ENCODE data around the gene ZMYND15.
A peak's percentile ranks its signal among the peaks of the same experiment; 100 is the strongest.

ZMYND15 gene

GRCh38 chr17:4735876-4736651 is 3.6 kb upstream of the ZMYND15 start:
- DNase-seq, result no peak
- Histone ChIP-seq H3K9me3 (ENCODE audit: severe bottlenecking) (no peaks in the 10 kb centered on the region), H3K4me3 (ENCODE audit: low read depth, low read length) (no peak overlapping the region), H3K27me3 (ENCODE audit: insufficient read depth, low read depth, severe bottlenecking) (peaks cover 16% of the 10 kb centered on the region), H3K36me3 (0 out of 2 replicates have a peak, but pooled peaks cover 3% of the 10 kb centered on the region), H3K27ac (no peak overlapping the region)
- no peak for TF ChIP-seq CTCF (IDR thresholded peaks at IDR 0.05; ENCODE audit: low read depth, low read length)

DNA sequence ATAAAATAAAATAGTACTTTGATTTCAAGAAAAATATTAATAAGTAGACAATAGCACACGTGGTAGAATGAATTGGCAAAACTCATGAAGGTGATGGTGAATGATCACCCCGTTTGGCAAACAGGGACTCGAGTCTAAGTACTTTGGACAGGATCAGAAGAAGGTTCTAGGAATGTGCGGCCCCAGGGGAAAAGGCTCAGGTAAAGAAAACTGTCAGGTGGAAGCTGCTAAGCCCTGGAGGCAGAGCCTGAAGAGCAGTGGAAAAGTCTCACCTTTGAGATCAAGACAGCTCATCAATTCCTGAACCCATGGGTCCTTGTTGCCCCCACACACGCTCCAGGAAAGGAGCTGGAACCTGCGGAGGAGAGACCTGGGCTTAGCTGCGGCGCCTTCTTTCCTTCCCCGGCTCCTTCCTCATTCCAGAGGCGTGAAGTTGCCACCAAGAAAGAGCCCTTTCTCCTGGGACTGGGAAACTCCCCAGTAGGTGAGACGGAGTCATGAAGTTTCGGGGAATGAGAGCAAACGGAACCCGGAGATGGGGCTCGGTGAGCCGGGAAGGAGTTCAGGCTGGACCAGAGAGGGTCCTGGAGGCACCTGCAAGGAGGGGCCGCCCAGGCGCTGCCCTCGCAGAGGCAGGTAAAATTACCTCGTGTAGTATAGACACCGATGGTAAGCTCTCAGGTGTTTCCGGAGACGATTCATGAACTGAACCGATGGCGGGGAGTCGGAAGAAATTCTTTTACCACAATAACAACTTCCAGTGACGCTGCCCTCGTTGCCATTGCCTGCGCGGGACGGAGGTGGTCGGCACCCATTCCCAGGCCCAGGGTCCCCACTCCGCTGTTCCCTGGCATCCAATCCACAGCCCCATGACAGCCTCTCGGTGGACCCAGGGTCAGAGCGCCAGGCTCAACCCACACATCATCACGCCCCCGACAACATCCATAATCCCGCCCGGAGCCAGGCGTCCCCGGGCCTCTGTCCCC is 1.2 kb upstream of the ZMYND15 start:
- Histone ChIP-seq H3K27me3 (ENCODE audit: insufficient read depth, low read depth, severe bottlenecking) (peaks cover 16% of the 10 kb centered on the region), H3K36me3 (0 out of 2 replicates have a peak, but pooled peaks cover 3% of the 10 kb centered on the region), H3K9me3 (ENCODE audit: severe bottlenecking) (no peaks in the 10 kb centered on the region), H3K27ac (no peak overlapping the region), H3K4me3 (ENCODE audit: low read depth, low read length) (peak overlapping the region; percentile 68)
- DNase-seq, result no peak
- TF ChIP-seq CTCF (IDR thresholded peaks at IDR 0.05; ENCODE audit: low read depth, low read length), result no peak

- no peak for DNase-seq
- Histone ChIP-seq H3K27ac (no peak overlapping the region), H3K27me3 (ENCODE audit: insufficient read depth, low read depth, severe bottlenecking) (peaks cover 16% of the 10 kb centered on the region), H3K9me3 (ENCODE audit: severe bottlenecking) (no peaks in the 10 kb centered on the region), H3K36me3 (no peaks in the 10 kb centered on the region), H3K4me3 (ENCODE audit: low read depth, low read length) (peak overlapping the region; percentile 68)
- TF ChIP-seq CTCF (IDR thresholded peaks at IDR 0.05; ENCODE audit: low read depth, low read length), result no peak
Observed at GRCh38 chr17:4740025-4740351, 355 bp downstream of the ZMYND15 start.

DNA sequence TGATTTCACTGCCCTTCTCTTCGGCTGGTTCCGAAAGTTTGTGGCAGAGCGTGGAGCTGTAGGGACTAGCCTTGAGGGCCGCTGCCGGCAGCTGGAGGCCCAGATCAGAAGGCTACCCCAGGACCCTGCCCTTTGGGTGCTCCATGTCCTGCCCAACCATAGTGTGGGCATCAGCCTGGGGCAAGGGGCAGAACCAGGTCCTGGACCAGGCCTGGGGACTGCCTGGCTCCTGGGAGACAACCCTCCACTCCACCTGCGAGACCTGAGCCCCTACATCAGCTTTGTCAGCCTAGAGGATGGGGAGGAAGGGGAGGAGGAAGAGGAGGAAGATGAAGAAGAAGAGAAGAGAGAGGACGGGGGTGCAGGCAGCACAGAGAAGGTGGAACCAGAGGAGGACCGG is 951 bp downstream of the ZMYND15 start:
- Histone ChIP-seq H3K9me3 (ENCODE audit: severe bottlenecking) (no peaks in the 10 kb centered on the region), H3K27ac (no peak overlapping the region), H3K27me3 (ENCODE audit: insufficient read depth, low read depth, severe bottlenecking) (peaks cover 16% of the 10 kb centered on the region), H3K4me3 (ENCODE audit: low read depth, low read length) (no peak overlapping the region), H3K36me3 (no peaks in the 10 kb centered on the region)
- no peak for DNase-seq
- no peak for TF ChIP-seq CTCF (IDR thresholded peaks at IDR 0.05; ENCODE audit: low read depth, low read length)

- H3K27me3 ChIP-seq (ENCODE audit: insufficient read depth, low read depth, severe bottlenecking), result peaks cover 16% of the 10 kb centered on the region
- no peak for DNase-seq
- H3K36me3 ChIP-seq, result no peaks in the 10 kb centered on the region
- no peaks in the 10 kb centered on the region for H3K9me3 ChIP-seq (ENCODE audit: severe bottlenecking)
- no peak overlapping the region for H3K4me3 ChIP-seq (ENCODE audit: low read depth, low read length)
- H3K27ac ChIP-seq, result no peak overlapping the region
- TF ChIP-seq CTCF (IDR thresholded peaks at IDR 0.05; ENCODE audit: low read depth, low read length), result no peak
Observed at GRCh38 chr17:4741544-4741943, 1.9 kb downstream of the ZMYND15 start.

Data from WERI-Rb-1 (cell line).